ENCODE results near the gene TSC2. TPM values are rescaled to one million over a fixed set of nuclear protein-coding genes. Genes with fewer than 3 reads are reported as not detected.

TSC2 gene
- total and polyA plus RNA-seq, 2 donors (not counting 1 experiment from before 2014, with no cell fraction given): 24.5 to 46.6 TPM

GRCh38 chr16:2027024-2028010 is 20.5 kb upstream of the TSC2 start:
- no peak for TF ChIP-seq EZH2 (IDR thresholded peaks at IDR 0.05; ENCODE audit: low read length, missing control alignments)
- TF ChIP-seq CTCF (conservative IDR thresholded peaks at IDR 0.05 in 1 of 2, IDR thresholded peaks at IDR 0.05 in 1 of 2; ENCODE audit: low read depth in 1 of 2, low read length in 2 of 2): no peak
- Histone ChIP-seq H3K9me3 (ENCODE audit: control insufficient read depth, insufficient read depth, low read depth, low read length) (no peaks in the 10 kb centered on the region), H3K27me3 (ENCODE audit: control insufficient read depth, insufficient read depth, low read length) (no peaks in the 10 kb centered on the region), H3K4me2 (ENCODE audit: extremely low read depth, insufficient read depth, low read length) (peak overlapping the region; percentile 99), H2AFZ (ENCODE audit: low read length) (peak overlapping the region; percentile 7), H3K4me3 (replicated peaks in 1 of 4; ENCODE audit: control extremely low read depth in 1 of 4, insufficient read depth in 1 of 4, low read depth in 3 of 4, low read length in 4 of 4) (peak overlapping the region; percentile 56 to 82 (median 67)), H3K79me2 (ENCODE audit: control insufficient read depth, insufficient read depth, low read length) (peaks cover 4% of the 10 kb centered on the region), H3K4me1 (ENCODE audit: control insufficient read depth, extremely low read depth, insufficient read depth, low read length) (peaks cover 25% of the 10 kb centered on the region), H3K36me3 (ENCODE audit: control insufficient read depth, insufficient read depth, low read length) (peaks cover 2% of the 10 kb centered on the region), H3K27ac (ENCODE audit: insufficient read depth, low read length) (no peak overlapping the region), H3K9ac (ENCODE audit: insufficient read depth, low read length) (peak overlapping the region; percentile 53), H4K20me1 (ENCODE audit: control insufficient read depth, extremely low read depth, insufficient read depth, low read length) (no peaks in the 10 kb centered on the region)
- DNase-seq (ENCODE audit: low read depth in 2 of 2): peak in 1 of 2 donors; percentile 64

DNA sequence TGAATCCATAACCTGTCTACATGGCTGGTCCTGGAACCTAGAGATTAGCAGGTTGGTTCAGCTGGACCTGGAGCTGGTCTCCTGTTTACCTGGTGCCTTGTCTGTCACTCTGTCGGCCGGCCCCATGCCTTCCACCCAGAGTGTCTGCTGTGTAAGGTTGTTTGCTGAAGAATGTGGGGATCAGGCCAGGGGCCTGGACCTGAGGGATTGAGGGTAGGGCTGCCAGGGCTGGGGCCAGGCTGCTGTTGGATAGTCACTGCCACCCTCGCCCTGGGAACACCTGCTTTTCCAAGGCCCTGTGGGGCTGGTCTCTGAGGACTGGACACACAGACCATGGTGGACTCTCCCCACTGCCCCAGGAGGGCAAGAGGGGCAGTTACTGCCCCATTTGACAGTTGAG is 19.6 kb upstream of the TSC2 start:
- Histone ChIP-seq H4K20me1 (ENCODE audit: control insufficient read depth, extremely low read depth, insufficient read depth, low read length) (no peaks in the 10 kb centered on the region), H3K36me3 (ENCODE audit: control insufficient read depth, insufficient read depth, low read length) (peaks cover 2% of the 10 kb centered on the region), H3K4me2 (ENCODE audit: extremely low read depth, insufficient read depth, low read length) (peak overlapping the region; percentile 99), H3K27me3 (ENCODE audit: control insufficient read depth, insufficient read depth, low read length) (no peaks in the 10 kb centered on the region), H3K79me2 (ENCODE audit: control insufficient read depth, insufficient read depth, low read length) (peaks cover 4% of the 10 kb centered on the region), H2AFZ (ENCODE audit: low read length) (no peak overlapping the region), H3K4me3 (replicated peaks in 1 of 4; ENCODE audit: control extremely low read depth in 1 of 4, insufficient read depth in 1 of 4, low read depth in 3 of 4, low read length in 4 of 4) (peak overlapping the region in 3 of 4 experiments; percentile 56 to 71 (median 63)), H3K9ac (ENCODE audit: insufficient read depth, low read length) (no peak overlapping the region), H3K9me3 (ENCODE audit: control insufficient read depth, insufficient read depth, low read depth, low read length) (no peaks in the 10 kb centered on the region), H3K27ac (ENCODE audit: insufficient read depth, low read length) (no peak overlapping the region), H3K4me1 (ENCODE audit: control insufficient read depth, extremely low read depth, insufficient read depth, low read length) (peaks cover 28% of the 10 kb centered on the region)
- TF ChIP-seq CTCF (conservative IDR thresholded peaks at IDR 0.05 in 1 of 2, IDR thresholded peaks at IDR 0.05 in 1 of 2; ENCODE audit: low read depth in 1 of 2, low read length in 2 of 2) (no peak), EZH2 (IDR thresholded peaks at IDR 0.05; ENCODE audit: low read length, missing control alignments) (no peak)
- DNase-seq (ENCODE audit: low read depth in 2 of 2): no peak

GRCh38 chr16:2028620-2029220 is 19.1 kb upstream of the TSC2 start:
- Histone ChIP-seq H3K79me2 (ENCODE audit: control insufficient read depth, insufficient read depth, low read length) (peaks cover 5% of the 10 kb centered on the region), H3K27me3 (ENCODE audit: control insufficient read depth, insufficient read depth, low read length) (no peaks in the 10 kb centered on the region), H3K4me2 (ENCODE audit: extremely low read depth, insufficient read depth, low read length) (no peak overlapping the region), H4K20me1 (ENCODE audit: control insufficient read depth, extremely low read depth, insufficient read depth, low read length) (no peaks in the 10 kb centered on the region), H3K27ac (ENCODE audit: insufficient read depth, low read length) (no peak overlapping the region), H3K9me3 (ENCODE audit: control insufficient read depth, insufficient read depth, low read depth, low read length) (no peaks in the 10 kb centered on the region), H2AFZ (ENCODE audit: low read length) (no peak overlapping the region), H3K4me1 (ENCODE audit: control insufficient read depth, extremely low read depth, insufficient read depth, low read length) (peaks cover 29% of the 10 kb centered on the region), H3K9ac (ENCODE audit: insufficient read depth, low read length) (no peak overlapping the region), H3K4me3 (replicated peaks in 1 of 4; ENCODE audit: control extremely low read depth in 1 of 4, insufficient read depth in 1 of 4, low read depth in 3 of 4, low read length in 4 of 4) (peak overlapping the region in 1 of 4 experiments; percentile 4), H3K36me3 (ENCODE audit: control insufficient read depth, insufficient read depth, low read length) (peaks cover 2% of the 10 kb centered on the region)
- no peak for TF ChIP-seq EZH2 (IDR thresholded peaks at IDR 0.05; ENCODE audit: low read length, missing control alignments)
- no peak for TF ChIP-seq CTCF (conservative IDR thresholded peaks at IDR 0.05 in 1 of 2, IDR thresholded peaks at IDR 0.05 in 1 of 2; ENCODE audit: low read depth in 1 of 2, low read length in 2 of 2)
- DNase-seq (ENCODE audit: low read depth in 2 of 2): no peak
